Common myeloid progenitor, CD34-positive (primary cell): ENCODE measurements around the gene INSL6. TPM values are rescaled to one million over a fixed set of nuclear protein-coding genes. Genes with fewer than 3 reads are reported as not detected.

Experiments
- CTCF ChIA-PET: fragments of 350-600 bp; sonication (Branson Sonifier 250); formaldehyde crosslinking; loops from one replicate; lab custom pipeline; 2021; ENCODE audit warnings: antibody characterized with exemption; lab: Charles Lee
- POLR2A ChIA-PET: fragments of 350-600 bp; sonication (Branson Sonifier 250); formaldehyde crosslinking; loops from one replicate; lab custom pipeline; 2021; ENCODE audit warnings: antibody characterized with exemption; lab: Charles Lee
- DNase-seq, 3 donors: peaks; one replicate each; pipeline versions ENCODE4 v3.0.0 to v3.0.0-alpha.2; 2013
- H3K27ac ChIP-seq, 2 experiments: 1 replicate in 1 of 2; 2 replicates in 1 of 2; pipeline ENCODE4 v1.7.0; 2013; ENCODE audit warnings: inconsistent platforms in 2 of 2, low read length in 2 of 2, mild to moderate bottlenecking in 2 of 2, low read depth in 1 of 2, moderate library complexity in 1 of 2; ENCODE audit not compliant: severe bottlenecking in 2 of 2, insufficient read depth in 1 of 2, poor library complexity in 1 of 2
- H3K27me3 ChIP-seq, 5 experiments: replicated peaks in 2 of 5; 1 replicate in 3 of 5; 2 replicates in 2 of 5; pipeline versions ENCODE4 v1.6.1 to v1.7.0; 2013; ENCODE audit warnings: low read length in 4 of 5, mild to moderate bottlenecking in 2 of 5, moderate library complexity in 2 of 5, inconsistent platforms in 1 of 5; ENCODE audit not compliant: insufficient read depth in 5 of 5, control insufficient read depth in 4 of 5
- H3K36me3 ChIP-seq, 4 experiments: 1 replicate in 2 of 4; 2 replicates in 2 of 4; pipeline versions ENCODE4 v1.6.1 to v1.7.0; 2013; ENCODE audit warnings: low read length in 3 of 4, control low read depth in 1 of 4, mild to moderate bottlenecking in 1 of 4; ENCODE audit not compliant: control insufficient read depth in 4 of 4, insufficient read depth in 4 of 4
- H3K4me1 ChIP-seq, 4 experiments: 1 replicate in 3 of 4; 2 replicates in 1 of 4; pipeline versions ENCODE4 v1.6.1 to v1.7.1; 2013; ENCODE audit warnings: low read length in 3 of 4, mild to moderate bottlenecking in 3 of 4, control low read depth in 1 of 4, inconsistent platforms in 1 of 4, moderate library complexity in 1 of 4; ENCODE audit not compliant: control insufficient read depth in 4 of 4, insufficient read depth in 4 of 4; ENCODE audit errors: control extremely low read depth in 1 of 4
- H3K4me3 ChIP-seq, 7 experiments: 1 replicate in 4 of 7; 2 replicates in 3 of 7; pipeline versions ENCODE4 v1.5.1 to v1.7.0; 2013; ENCODE audit warnings: mild to moderate bottlenecking in 7 of 7, low read length in 6 of 7, moderate library complexity in 6 of 7, inconsistent platforms in 2 of 7, low read depth in 2 of 7, control low read depth in 1 of 7; ENCODE audit not compliant: insufficient read depth in 4 of 7, control insufficient read depth in 1 of 7; ENCODE audit errors: extremely low read depth in 1 of 7
- H3K9me3 ChIP-seq, 5 experiments: 1 replicate in 4 of 5; 2 replicates in 1 of 5; pipeline versions ENCODE4 v1.6.1 to v1.7.1; 2013; ENCODE audit warnings: low read length in 4 of 5, mild to moderate bottlenecking in 2 of 5, inconsistent platforms in 1 of 5, low read depth in 1 of 5, moderate library complexity in 1 of 5; ENCODE audit not compliant: control insufficient read depth in 4 of 5, insufficient read depth in 2 of 5; ENCODE audit errors: control extremely low read depth in 1 of 5
- WGBS: methylation state at CpG from one replicate; pipeline ENCODE4 v1.1.5; 2013; ENCODE audit not compliant: insufficient coverage; 5-methylcytosine and 5-hydroxymethylcytosine counted together
- polyA plus RNA-seq: library from polyadenylated mRNA; unstranded; fragments of 120-200 nt; gene quantifications from one replicate; pipeline ENCODE4 v1.2.1, GENCODE V29; 2013

INSL6 gene, protein sequence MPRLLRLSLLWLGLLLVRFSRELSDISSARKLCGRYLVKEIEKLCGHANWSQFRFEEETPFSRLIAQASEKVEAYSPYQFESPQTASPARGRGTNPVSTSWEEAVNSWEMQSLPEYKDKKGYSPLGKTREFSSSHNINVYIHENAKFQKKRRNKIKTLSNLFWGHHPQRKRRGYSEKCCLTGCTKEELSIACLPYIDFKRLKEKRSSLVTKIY
- polyA plus RNA-seq, result 1.4 TPM

DNA sequence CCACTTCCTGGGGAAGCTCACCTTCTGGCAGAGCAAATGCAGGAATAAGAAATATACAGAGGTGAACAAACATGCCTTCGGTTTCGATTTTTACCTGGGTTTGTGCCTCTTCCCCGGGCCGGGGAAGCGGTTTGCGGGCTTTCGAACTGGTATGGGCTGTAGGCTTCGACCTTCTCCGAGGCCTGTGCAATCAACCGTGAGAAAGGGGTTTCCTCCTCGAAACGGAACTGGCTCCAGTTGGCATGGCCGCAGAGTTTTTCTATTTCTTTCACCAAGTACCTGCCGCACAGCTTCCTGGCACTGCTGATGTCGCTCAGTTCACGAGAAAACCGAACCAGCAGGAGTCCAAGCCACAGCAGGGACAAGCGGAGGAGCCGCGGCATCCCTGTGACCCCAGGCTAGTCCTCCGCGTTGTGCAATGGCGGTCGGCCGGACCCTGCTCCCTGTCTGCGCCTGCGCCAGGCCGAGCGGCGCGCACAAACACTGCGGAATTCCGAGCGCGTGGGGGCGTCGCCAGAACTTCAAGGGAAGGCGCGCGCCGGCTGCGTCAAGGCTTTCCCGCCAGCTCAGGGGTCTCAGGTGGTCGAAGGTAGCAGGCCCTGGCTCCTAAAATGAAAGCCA, at the start of gene INSL6:
Gene INSL6, minus strand, starts transcription at position 420 of the 621 bp plus-strand sequence. Its CDS starts 37 bp downstream, at position 383.
- H3K4me1 ChIP-seq, result peaks cover 0 to 12% (median 2%) of the 10 kb centered on the region in 4 experiments
- no peaks in the 10 kb centered on the region for H3K36me3 ChIP-seq
- peaks cover 0 to 5% (median 4%) of the 10 kb centered on the region in 5 experiments for H3K9me3 ChIP-seq
- CTCF ChIA-PET, result interaction anchor here (0.6 to 1.1 kb wide), 4 partner anchors 9 to 676 kb away, joined by 3 to 4 read pairs (median 3); no protein-coding TSS in a partner anchor
- POLR2A ChIA-PET, result no interaction called here
- H3K4me3 ChIP-seq, result no peak within 1 kb of the TSS
- no peak within 1 kb of the TSS for H3K27ac ChIP-seq
- no peak for DNase-seq
- WGBS, result 97% methylated on average over 44 of the region's 44 CpGs
- H3K27me3 ChIP-seq, result no peaks in the 10 kb centered on the region

DNA sequence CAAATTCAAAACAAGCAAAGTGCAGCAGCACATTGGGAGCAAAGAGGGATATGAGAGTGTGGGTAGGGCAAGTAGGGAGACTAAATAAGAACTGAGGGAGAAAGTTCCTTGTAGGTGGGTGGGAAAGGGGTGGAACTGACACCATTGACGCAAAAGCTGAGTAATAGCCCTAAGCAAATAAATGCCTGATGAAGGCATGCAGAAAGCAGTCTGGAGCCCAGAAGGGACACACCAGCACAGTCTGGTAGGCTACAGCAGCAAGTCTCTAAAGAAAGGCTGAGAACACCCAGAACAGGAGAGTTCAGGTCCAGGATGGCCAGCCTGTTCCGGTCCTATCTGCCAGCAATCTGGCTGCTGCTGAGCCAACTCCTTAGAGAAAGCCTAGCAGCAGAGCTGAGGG, 45.8 kb upstream of the INSL6 start, which contains the start of gene INSL4:
Gene INSL4, plus strand, starts transcription at position 208 of the 400 bp plus-strand sequence. Its CDS starts 105 bp downstream, at position 313.
- Histone ChIP-seq H3K27ac (no peak within 1 kb of the TSS), H3K4me3 (no peak within 1 kb of the TSS), H3K9me3 (no peaks in the 10 kb centered on the region), H3K36me3 (no peaks in the 10 kb centered on the region), H3K4me1 (no peaks in the 10 kb centered on the region), H3K27me3 (peaks cover 0 to 5% (median 0%) of the 10 kb centered on the region in 5 experiments)
- 100% methylated on average over 2 of the region's 2 CpGs for WGBS
- ChIA-PET POLR2A (no interaction called here), CTCF (no interaction called here)
- no peak for DNase-seq

DNA sequence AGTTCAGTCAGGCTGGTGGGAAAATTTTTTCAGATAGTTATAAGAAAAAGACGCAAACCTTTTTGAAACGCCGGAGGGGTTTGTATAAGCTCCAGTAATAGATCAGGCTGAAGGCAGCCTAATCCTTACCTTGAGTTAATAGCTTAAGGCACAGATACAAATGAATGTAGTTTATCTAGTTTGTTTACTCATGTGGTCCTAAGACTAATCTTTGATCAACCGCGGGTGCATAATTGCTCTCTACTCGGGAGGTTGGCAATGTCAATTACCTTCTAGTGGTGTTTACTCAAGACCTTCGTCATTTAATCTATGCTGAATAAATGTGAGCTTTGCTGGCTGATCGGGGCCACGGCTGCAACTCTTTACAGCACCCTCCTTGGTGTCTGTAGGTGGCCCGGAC, 45.1 kb upstream of the INSL6 start:
- Histone ChIP-seq H3K27ac (no peak overlapping the region), H3K36me3 (no peaks in the 10 kb centered on the region), H3K27me3 (peaks cover 0 to 5% (median 0%) of the 10 kb centered on the region in 5 experiments), H3K4me1 (no peaks in the 10 kb centered on the region), H3K4me3 (no peak overlapping the region), H3K9me3 (no peaks in the 10 kb centered on the region)
- 91% methylated on average over 7 of the region's 10 CpGs for WGBS
- ChIA-PET POLR2A (no interaction called here), CTCF (no interaction called here)
- DNase-seq, result no peak

DNA sequence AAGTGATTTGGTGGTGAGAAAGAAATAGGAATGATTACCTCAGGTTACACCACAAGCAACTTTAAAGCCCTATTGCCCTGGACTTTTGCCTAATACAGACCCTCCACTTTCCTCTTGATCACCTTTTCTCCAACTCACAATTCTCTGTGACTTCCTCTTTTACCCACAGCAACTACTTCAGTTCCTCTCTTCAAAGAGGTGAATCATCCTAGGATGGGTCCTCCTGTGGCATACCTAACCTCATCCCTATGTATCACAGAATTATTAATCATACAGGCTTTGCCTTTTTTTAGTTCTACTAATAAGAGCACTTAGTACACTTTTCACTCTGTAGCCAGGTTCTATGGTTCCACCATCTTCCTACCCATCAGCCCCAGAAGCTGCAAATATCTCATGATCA, 19.6 kb upstream of the INSL6 start:
- Histone ChIP-seq H3K4me1 (peaks cover 0 to 4% (median 0%) of the 10 kb centered on the region in 4 experiments), H3K36me3 (no peaks in the 10 kb centered on the region), H3K9me3 (peaks cover 0 to 10% (median 1%) of the 10 kb centered on the region in 5 experiments), H3K27ac (no peak overlapping the region), H3K27me3 (no peaks in the 10 kb centered on the region), H3K4me3 (no peak overlapping the region)
- DNase-seq, result peak in 2 of 3 donors; percentile 29 to 47
- ChIA-PET POLR2A (no interaction called here), CTCF (no interaction called here)

DNA sequence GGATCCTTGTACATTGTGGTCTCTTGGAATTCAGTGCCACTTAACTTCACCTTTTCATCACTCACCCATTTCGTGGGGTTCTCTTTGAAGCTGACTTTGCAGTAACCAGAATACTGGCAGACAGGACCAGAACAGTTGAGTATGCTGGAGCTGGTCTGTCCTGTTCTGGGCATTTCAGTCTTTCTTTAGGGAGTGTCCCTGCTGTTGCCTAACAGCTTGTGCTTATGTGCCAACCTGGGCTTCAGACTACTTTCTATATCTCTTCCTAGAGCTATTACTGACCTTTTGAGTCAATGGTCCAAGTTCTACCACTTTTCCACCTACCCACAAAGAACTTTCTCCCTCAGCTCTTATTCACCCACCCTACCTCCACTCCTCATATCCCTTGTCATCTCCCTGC, 10.0 kb upstream of the INSL6 start:
- no peaks in the 10 kb centered on the region for H3K27me3 ChIP-seq
- no peaks in the 10 kb centered on the region for H3K4me1 ChIP-seq
- no peak overlapping the region for H3K4me3 ChIP-seq
- H3K27ac ChIP-seq, result no peak overlapping the region
- 86% methylated on average over 1 of the region's 1 CpG for WGBS
- POLR2A ChIA-PET, result no interaction called here
- CTCF ChIA-PET, result interaction anchor here (1.3 kb wide), 1 partner anchor 17 kb away, joined by 4 read pairs; no protein-coding TSS in a partner anchor
- H3K36me3 ChIP-seq, result no peaks in the 10 kb centered on the region
- DNase-seq, result no peak
- H3K9me3 ChIP-seq, result peaks cover 0 to 7% (median 0%) of the 10 kb centered on the region in 5 experiments

DNA sequence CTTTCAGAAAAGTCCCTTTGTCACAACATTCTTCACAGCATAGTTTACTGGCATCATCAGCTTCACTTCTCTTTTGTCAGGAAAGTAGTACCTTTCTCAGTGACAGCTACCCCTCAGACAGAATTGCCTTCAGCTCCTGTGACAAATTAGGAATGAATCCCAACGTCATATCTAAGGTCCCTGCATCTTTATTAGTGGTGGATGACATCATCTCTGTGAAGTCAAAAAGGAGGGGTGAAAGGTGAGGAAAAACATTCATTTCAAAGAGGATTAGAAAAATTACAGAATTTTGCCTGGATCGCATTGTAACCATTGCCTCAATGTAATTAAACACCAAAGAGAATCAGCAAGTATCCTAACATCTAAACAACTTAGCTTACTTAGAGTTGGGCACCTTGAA, 7.9 kb upstream of the INSL6 start:
- POLR2A ChIA-PET, result no interaction called here
- WGBS, result no CpG with 5 or more reads among the region's 2 CpGs

DNA sequence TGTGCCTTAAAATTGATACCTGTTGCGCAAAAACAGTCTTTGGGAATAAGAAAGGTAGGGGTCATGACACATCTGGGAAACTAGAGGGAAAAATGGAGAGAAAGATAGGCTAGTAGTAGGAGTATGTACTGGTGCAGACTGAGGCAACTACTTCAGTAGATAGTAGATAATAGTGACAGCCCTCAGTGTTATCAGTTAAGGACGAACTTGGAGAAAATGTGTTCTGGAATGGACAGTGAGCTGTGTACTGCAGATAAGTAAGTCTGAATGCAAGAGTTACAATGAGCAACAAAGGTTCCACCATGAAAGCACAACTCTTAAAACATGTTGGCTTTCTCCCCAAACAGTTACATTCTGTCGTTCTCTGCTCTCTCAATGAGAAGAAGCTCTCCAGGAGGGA, 6.5 kb upstream of the INSL6 start:
- CTCF ChIA-PET, result no interaction called here
- Histone ChIP-seq H3K36me3 (no peaks in the 10 kb centered on the region), H3K27me3 (no peaks in the 10 kb centered on the region), H3K4me3 (no peak overlapping the region), H3K9me3 (no peaks in the 10 kb centered on the region), H3K4me1 (no peaks in the 10 kb centered on the region), H3K27ac (no peak overlapping the region)
- POLR2A ChIA-PET, result no interaction called here
- DNase-seq, result no peak
- 100% methylated on average over 2 of the region's 3 CpGs for WGBS

More for the DNA sequence above, 7.9 kb upstream of the INSL6 start:
- no peaks in the 10 kb centered on the region for H3K4me1 ChIP-seq
- no peak overlapping the region for H3K27ac ChIP-seq
- no peak for DNase-seq
- H3K27me3 ChIP-seq, result no peaks in the 10 kb centered on the region
- no peak overlapping the region for H3K4me3 ChIP-seq
- CTCF ChIA-PET, result interaction anchor here (0.6 kb wide), 1 partner anchor 224 kb away, joined by 3 read pairs; no protein-coding TSS in a partner anchor
- H3K9me3 ChIP-seq, result peaks cover 0 to 5% (median 0%) of the 10 kb centered on the region in 5 experiments
- no peaks in the 10 kb centered on the region for H3K36me3 ChIP-seq
